IMR-90 (cell line): ENCODE results near the gene RGS12. TPM values are rescaled to one million over a fixed set of nuclear protein-coding genes. Genes with fewer than 3 reads are reported as not detected.
A peak's percentile ranks its signal among the peaks of the same experiment; 100 is the strongest.

Experiments used
- ATAC-seq: fragments of 200-7000 bp; cut with Tn5 transposase; 2 replicates; pipeline ENCODE4 v1.9.1; 2020; ENCODE audit warnings: low read depth, mild to moderate bottlenecking, moderate library complexity
- BruUV-seq: library from RNA; stranded (reverse); fragments of 400-500 nt; replicated peaks from 2 replicates; lab custom pipeline; 2021; lab: Mats Ljungman, UMichigan
- CTCF ChIA-PET: fragments of 300-600 bp; formaldehyde crosslinking; extraction: SDS; loops from one replicate; lab custom pipeline; 2021; ENCODE audit warnings: antibody characterized with exemption; lab: Yijun Ruan, JAX
- POLR2A ChIA-PET: fragments of 300-600 bp; sonication (Branson Sonifier 250); formaldehyde crosslinking; loops from one replicate; lab custom pipeline; 2022; ENCODE audit warnings: antibody characterized with exemption; ENCODE audit not compliant: unreplicated experiment; lab: Charles Lee
- DNase-seq: peaks from one replicate; pipeline ENCODE4 v3.0.0; 2013
- H2AFZ ChIP-seq: replicated peaks from 2 replicates; pipeline ENCODE3; 2013; ENCODE audit warnings: low read length, mild to moderate bottlenecking; ENCODE audit not compliant: poor library complexity
- H2AK5ac ChIP-seq: 2 replicates; pipeline ENCODE4 v1.6.1; 2013; ENCODE audit warnings: low read depth, low read length, inconsistent platforms
- H2AK9ac ChIP-seq: replicated peaks from 2 replicates; pipeline ENCODE3; 2013; ENCODE audit warnings: mild to moderate bottlenecking, low read depth, low read length, moderate library complexity; ENCODE audit not compliant: poor library complexity
- H2BK120ac ChIP-seq: 2 replicates; pipeline ENCODE4 v1.6.1; 2013; ENCODE audit warnings: low read depth, low read length, inconsistent platforms
- H2BK15ac ChIP-seq: 3 replicates; pipeline ENCODE4 v1.6.1; 2013; ENCODE audit warnings: low read depth, low read length, inconsistent platforms
- H2BK20ac ChIP-seq: 2 replicates; pipeline ENCODE4 v1.6.1; 2013; ENCODE audit warnings: low read depth, mild to moderate bottlenecking, inconsistent platforms, low read length, moderate library complexity
- H2BK5ac ChIP-seq: 2 replicates; pipeline ENCODE4 v1.6.1; 2013; ENCODE audit warnings: mild to moderate bottlenecking, low read depth, low read length, inconsistent platforms; ENCODE audit not compliant: poor library complexity, severe bottlenecking
- H3K14ac ChIP-seq: replicated peaks from 2 replicates; pipeline ENCODE4 v1.6.1; 2013; ENCODE audit warnings: low read depth, low read length, inconsistent platforms
- H3K18ac ChIP-seq: 2 replicates; pipeline ENCODE4 v1.6.1; 2013; ENCODE audit warnings: low read depth, low read length, control low read depth
- H3K23ac ChIP-seq: 2 replicates; pipeline ENCODE4 v1.6.1; 2013; ENCODE audit warnings: low read depth, low read length, inconsistent platforms
- H3K27ac ChIP-seq: 2 replicates; pipeline ENCODE4 v1.5.1; 2013; ENCODE audit warnings: mild to moderate bottlenecking, control low read depth, low read length; ENCODE audit not compliant: insufficient read depth
- H3K27me3 ChIP-seq: 2 replicates; pipeline ENCODE4 v1.6.1; 2013; ENCODE audit warnings: low read length; ENCODE audit not compliant: control insufficient read depth, insufficient read depth
- H3K36me3 ChIP-seq: 2 replicates; pipeline ENCODE4 v1.6.1; 2013; ENCODE audit warnings: low read length, mixed read lengths; ENCODE audit not compliant: control insufficient read depth, insufficient read depth
- H3K4ac ChIP-seq: 2 replicates; pipeline ENCODE4 v1.6.1; 2013; ENCODE audit warnings: low read depth, low read length, inconsistent platforms
- H3K4me1 ChIP-seq: 2 replicates; pipeline ENCODE4 v1.6.1; 2013; ENCODE audit warnings: low read length, mixed read lengths; ENCODE audit not compliant: control insufficient read depth, insufficient read depth
- H3K4me2 ChIP-seq: 2 replicates; pipeline ENCODE4 v1.6.1; 2013; ENCODE audit warnings: low read depth, mild to moderate bottlenecking, control low read depth, low read length, moderate library complexity
- H3K4me3 ChIP-seq: 2 replicates; pipeline ENCODE4 v1.5.1; 2013; ENCODE audit warnings: low read depth, mild to moderate bottlenecking, control low read depth, low read length, moderate library complexity; ENCODE audit not compliant: insufficient read depth
- H3K56ac ChIP-seq: 2 replicates; pipeline ENCODE4 v1.6.1; 2013; ENCODE audit warnings: low read length, inconsistent platforms; ENCODE audit not compliant: insufficient read depth; ENCODE audit errors: extremely low read depth
- H3K79me1 ChIP-seq, 2 experiments: 2 replicates each; pipeline ENCODE4 v1.6.1; 2013; ENCODE audit warnings: low read length in 2 of 2, inconsistent platforms in 1 of 2, low read depth in 1 of 2
- H3K9ac ChIP-seq: 2 replicates; pipeline ENCODE4 v1.6.1; 2013; ENCODE audit warnings: low read depth, low read length, control low read depth
- H3K9me1 ChIP-seq: 2 replicates; pipeline ENCODE4 v1.6.1; 2013; ENCODE audit warnings: low read length, inconsistent platforms; ENCODE audit not compliant: insufficient read depth
- H3K9me3 ChIP-seq: 2 replicates; pipeline ENCODE4 v1.6.1; 2013; ENCODE audit warnings: low read length; ENCODE audit not compliant: control insufficient read depth, insufficient read depth
- H4K20me1 ChIP-seq: 2 replicates; pipeline ENCODE4 v1.6.1; 2013; ENCODE audit warnings: low read length, inconsistent platforms; ENCODE audit not compliant: insufficient read depth
- H4K5ac ChIP-seq: 2 replicates; pipeline ENCODE4 v1.6.1; 2013; ENCODE audit warnings: mild to moderate bottlenecking, low read depth, low read length, control low read depth
- H4K8ac ChIP-seq, 2 experiments: 2 replicates each; pipeline ENCODE4 v1.6.1; 2013; ENCODE audit warnings: low read depth in 2 of 2, low read length in 2 of 2, control low read depth in 1 of 2, inconsistent platforms in 1 of 2
- H4K91ac ChIP-seq: 2 replicates; pipeline ENCODE4 v1.6.1; 2013; ENCODE audit warnings: low read depth, low read length, inconsistent platforms; ENCODE audit not compliant: insufficient read depth
- BHLHE40 ChIP-seq: fragments of 150-350 bp; IDR thresholded peaks from 2 replicates; pipeline ENCODE4 v1.6.1; 2016; ENCODE audit warnings: mild to moderate bottlenecking, low read depth, low read length
- CEBPB ChIP-seq: IDR thresholded peaks from 2 replicates; pipeline ENCODE4 v1.6.1; 2012; ENCODE audit warnings: low read depth, low read length, improper control_type of control experiment
- CHD1 ChIP-seq: IDR thresholded peaks from 2 replicates; pipeline ENCODE4 v1.6.1; 2012; ENCODE audit warnings: low read depth, low read length, improper control_type of control experiment
- FOS ChIP-seq: fragments of 150-350 bp; IDR thresholded peaks from 2 replicates; pipeline ENCODE4 v1.6.1; 2016; ENCODE audit warnings: low read depth, low read length
- MAFK ChIP-seq: IDR thresholded peaks from 2 replicates; pipeline ENCODE4 v1.6.1; 2012; ENCODE audit warnings: low read depth, low read length, improper control_type of control experiment
- MAZ ChIP-seq: IDR thresholded peaks from 2 replicates; pipeline ENCODE4 v1.6.1; 2012; ENCODE audit warnings: low read depth, mild to moderate bottlenecking, low read length, improper control_type of control experiment, moderate library complexity, borderline replicate concordance
- NFE2L2 ChIP-seq: fragments of 150-350 bp; IDR thresholded peaks from 2 replicates; pipeline ENCODE4 v1.6.1; 2016; ENCODE audit warnings: low read depth, mild to moderate bottlenecking, low read length
- POLR2A ChIP-seq: IDR thresholded peaks from 2 replicates; pipeline ENCODE4 v1.6.1; 2012; ENCODE audit warnings: mild to moderate bottlenecking, low read depth, low read length
- RAD21 ChIP-seq: IDR thresholded peaks from 2 replicates; pipeline ENCODE4 v1.6.1; 2012; ENCODE audit warnings: low read length, improper control_type of control experiment
- RCOR1 ChIP-seq: IDR thresholded peaks from 2 replicates; pipeline ENCODE4 v1.6.1; 2012; ENCODE audit warnings: mild to moderate bottlenecking, low read length, improper control_type of control experiment; ENCODE audit not compliant: insufficient replicate concordance
- RFX5 ChIP-seq: IDR thresholded peaks from 2 replicates; pipeline ENCODE4 v1.8.0; 2012; ENCODE audit warnings: low read depth, mild to moderate bottlenecking, low read length, moderate library complexity
- SMC3 ChIP-seq: fragments of 150-350 bp; IDR thresholded peaks from 2 replicates; pipeline ENCODE4 v1.6.1; 2016; ENCODE audit warnings: low read depth, mild to moderate bottlenecking, antibody characterized with exemption, low read length, moderate library complexity
- WGBS, 2 experiments: methylation state at CpG; one replicate each; pipeline versions ENCODE4 v1.1.5 to v1.1.7; 2013; ENCODE audit warnings: missing lambda C conversion rate in 2 of 2; ENCODE audit not compliant: insufficient read length in 1 of 2; ENCODE audit errors: extremely low coverage in 2 of 2; 5-methylcytosine and 5-hydroxymethylcytosine counted together
- dilution Hi-C: fragments of 300-500 bp; cut with HindIII; formaldehyde crosslinking; loops from one replicate; pipeline ENCODE4 v1.14.3; 2018; ENCODE audit warnings: low sequenced_read_pairs; ENCODE audit not compliant: unreplicated experiment
- in situ Hi-C: fragments of 300-500 bp; cut with MboI; formaldehyde crosslinking; loops from 3 replicates; pipeline ENCODE4 v1.14.3; 2019; ENCODE audit warnings: low sequenced_read_pairs, inconsistent platforms, mixed read lengths
- intact Hi-C: fragments of 100-400 bp; cut with micrococcal nuclease; formaldehyde crosslinking; loops from 2 replicates; pipeline ENCODE4 v1.10.0; 2022
- polyA plus RNA-seq, 3 experiments: library from polyadenylated mRNA; depleted of rRNA; stranded (reverse); fragments of >200 nt; gene quantifications; 2 replicates each; pipeline ENCODE4 v1.2.3, GENCODE V29; 2012; ENCODE audit warnings: low replicate concordance in 1 of 3
- total RNA-seq: library from RNA; depleted of rRNA; stranded (reverse); fragments of >200 nt; gene quantifications from 2 replicates; pipeline ENCODE4 v1.2.3, GENCODE V29; 2012
- TF ChIP-seq, protein P1 (sequence below): conservative IDR thresholded peaks from 2 replicates; pipeline ENCODE4 v1.5.1; 2012; ENCODE audit warnings: mild to moderate bottlenecking, low read depth, low read length, improper control_type of control experiment
- TF ChIP-seq, protein P2 (sequence below): fragments of 150-350 bp; IDR thresholded peaks from 2 replicates; pipeline ENCODE4 v1.6.1; 2017; ENCODE audit warnings: mild to moderate bottlenecking, antibody characterized with exemption, low read length, low read depth
- TF ChIP-seq, protein P3 (sequence below): fragments of 150-350 bp; IDR thresholded peaks from 2 replicates; pipeline ENCODE4 v1.6.1; 2016; ENCODE audit warnings: low read depth, mild to moderate bottlenecking, low read length, moderate library complexity, borderline replicate concordance

RGS12 gene
- total and polyA plus RNA-seq, 2 of the 4 experiments (the other 2 are of a cell fraction): 11.8 to 12.0 TPM

DNA sequence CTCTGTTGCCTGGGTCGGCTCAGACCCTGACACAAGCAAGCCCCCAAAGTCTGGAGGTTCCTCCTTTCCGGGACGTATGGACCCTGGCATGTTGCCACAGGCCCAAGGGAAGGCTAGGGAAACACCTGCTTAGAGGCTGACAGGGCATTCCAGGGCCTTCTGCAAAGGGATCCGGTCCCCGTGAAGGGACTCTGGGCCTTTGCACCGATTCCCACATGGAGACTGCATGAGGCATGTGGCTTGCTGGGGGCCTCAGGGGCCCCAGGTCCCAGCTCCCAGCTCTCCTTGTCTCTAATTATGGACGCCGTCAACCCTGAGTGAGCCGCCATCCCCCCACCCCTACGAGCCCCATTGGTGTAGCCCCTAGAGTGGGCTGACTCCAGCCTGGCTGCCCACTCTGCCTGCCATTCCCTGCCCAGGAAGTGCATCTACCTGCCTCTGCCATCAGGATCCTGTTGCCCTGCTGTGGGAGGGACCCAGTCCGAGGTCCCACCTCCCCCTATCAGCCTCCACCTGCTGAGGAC lies 4.2 kb upstream of the RGS12 start:
- H3K14ac ChIP-seq: no peak overlapping the region
- no peak overlapping the region for H2BK15ac ChIP-seq
- H3K18ac ChIP-seq: no peak overlapping the region
- WGBS, 2 experiments: 87% methylated on average over 3 of the region's 11 CpGs; no CpG with 5 or more reads in 1 of the 2 experiments
- peaks cover 9% of the 10 kb centered on the region; the same call in 1 of the 2 replicates for H3K27me3 ChIP-seq
- no peak overlapping the region for H3K4me3 ChIP-seq
- ChIA-PET CTCF (no interaction called here), POLR2A (no interaction called here)
- peaks cover 3% of the 10 kb centered on the region; the same call in 1 of the 2 replicates for H3K9me1 ChIP-seq
- intact Hi-C loops (no loop called here), in situ Hi-C loops (no loop called here), dilution Hi-C loops (no loop called here)
- H3K79me1 ChIP-seq: peaks cover 0 to 9% of the 10 kb centered on the region in 2 experiments; a peak in 3 of 4 replicates
- no peak overlapping the region for H3K23ac ChIP-seq
- no peak for DNase-seq
- no peak overlapping the region for H3K4me2 ChIP-seq
- H3K4me1 ChIP-seq: peaks cover 5% of the 10 kb centered on the region; the same call in 1 of the 2 replicates
- no peaks in the 10 kb centered on the region for H3K9me3 ChIP-seq
- H2BK20ac ChIP-seq: no peak overlapping the region
- H4K91ac ChIP-seq: no peak overlapping the region
- H4K5ac ChIP-seq: no peak overlapping the region
- H3K9ac ChIP-seq: no peak overlapping the region
- 0 out of 2 replicates have a peak, but pooled peaks cover 4% of the 10 kb centered on the region for H4K20me1 ChIP-seq
- H2AK9ac ChIP-seq: peak overlapping the region; percentile 28
- H2BK5ac ChIP-seq: no peak overlapping the region
- no TSS peak for BruUV-seq
- H4K8ac ChIP-seq: no peak overlapping the region
- TF ChIP-seq, protein P1, sequence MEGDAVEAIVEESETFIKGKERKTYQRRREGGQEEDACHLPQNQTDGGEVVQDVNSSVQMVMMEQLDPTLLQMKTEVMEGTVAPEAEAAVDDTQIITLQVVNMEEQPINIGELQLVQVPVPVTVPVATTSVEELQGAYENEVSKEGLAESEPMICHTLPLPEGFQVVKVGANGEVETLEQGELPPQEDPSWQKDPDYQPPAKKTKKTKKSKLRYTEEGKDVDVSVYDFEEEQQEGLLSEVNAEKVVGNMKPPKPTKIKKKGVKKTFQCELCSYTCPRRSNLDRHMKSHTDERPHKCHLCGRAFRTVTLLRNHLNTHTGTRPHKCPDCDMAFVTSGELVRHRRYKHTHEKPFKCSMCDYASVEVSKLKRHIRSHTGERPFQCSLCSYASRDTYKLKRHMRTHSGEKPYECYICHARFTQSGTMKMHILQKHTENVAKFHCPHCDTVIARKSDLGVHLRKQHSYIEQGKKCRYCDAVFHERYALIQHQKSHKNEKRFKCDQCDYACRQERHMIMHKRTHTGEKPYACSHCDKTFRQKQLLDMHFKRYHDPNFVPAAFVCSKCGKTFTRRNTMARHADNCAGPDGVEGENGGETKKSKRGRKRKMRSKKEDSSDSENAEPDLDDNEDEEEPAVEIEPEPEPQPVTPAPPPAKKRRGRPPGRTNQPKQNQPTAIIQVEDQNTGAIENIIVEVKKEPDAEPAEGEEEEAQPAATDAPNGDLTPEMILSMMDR: no peak
- no peak for TF ChIP-seq CEBPB
- no peak for TF ChIP-seq SMC3
- no peak for TF ChIP-seq FOS
- no peak for TF ChIP-seq RCOR1
- TF ChIP-seq, protein P2, sequence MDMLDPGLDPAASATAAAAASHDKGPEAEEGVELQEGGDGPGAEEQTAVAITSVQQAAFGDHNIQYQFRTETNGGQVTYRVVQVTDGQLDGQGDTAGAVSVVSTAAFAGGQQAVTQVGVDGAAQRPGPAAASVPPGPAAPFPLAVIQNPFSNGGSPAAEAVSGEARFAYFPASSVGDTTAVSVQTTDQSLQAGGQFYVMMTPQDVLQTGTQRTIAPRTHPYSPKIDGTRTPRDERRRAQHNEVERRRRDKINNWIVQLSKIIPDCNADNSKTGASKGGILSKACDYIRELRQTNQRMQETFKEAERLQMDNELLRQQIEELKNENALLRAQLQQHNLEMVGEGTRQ: no peak
- TF ChIP-seq MAZ: no peak
- no peak for TF ChIP-seq MAFK
- no peak for TF ChIP-seq BHLHE40
- TF ChIP-seq, protein P3, sequence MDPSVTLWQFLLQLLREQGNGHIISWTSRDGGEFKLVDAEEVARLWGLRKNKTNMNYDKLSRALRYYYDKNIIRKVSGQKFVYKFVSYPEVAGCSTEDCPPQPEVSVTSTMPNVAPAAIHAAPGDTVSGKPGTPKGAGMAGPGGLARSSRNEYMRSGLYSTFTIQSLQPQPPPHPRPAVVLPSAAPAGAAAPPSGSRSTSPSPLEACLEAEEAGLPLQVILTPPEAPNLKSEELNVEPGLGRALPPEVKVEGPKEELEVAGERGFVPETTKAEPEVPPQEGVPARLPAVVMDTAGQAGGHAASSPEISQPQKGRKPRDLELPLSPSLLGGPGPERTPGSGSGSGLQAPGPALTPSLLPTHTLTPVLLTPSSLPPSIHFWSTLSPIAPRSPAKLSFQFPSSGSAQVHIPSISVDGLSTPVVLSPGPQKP: no peak
- TF ChIP-seq POLR2A: no peak
- no peak for TF ChIP-seq RAD21
- no peak for TF ChIP-seq CHD1
- TF ChIP-seq RFX5: no peak
- TF ChIP-seq NFE2L2: no peak
- H3K56ac ChIP-seq: no peak overlapping the region
- no peak overlapping the region for H2AK5ac ChIP-seq
- ATAC-seq: no peak
- H3K4ac ChIP-seq: no peak overlapping the region
- H2BK120ac ChIP-seq: no peak overlapping the region
- no peak overlapping the region for H2AFZ ChIP-seq
- no peaks in the 10 kb centered on the region for H3K36me3 ChIP-seq
- H3K27ac ChIP-seq: no peak overlapping the region
